ENCODE measurements around the gene MCF2L2.

Gene MCF2L2

DNA sequence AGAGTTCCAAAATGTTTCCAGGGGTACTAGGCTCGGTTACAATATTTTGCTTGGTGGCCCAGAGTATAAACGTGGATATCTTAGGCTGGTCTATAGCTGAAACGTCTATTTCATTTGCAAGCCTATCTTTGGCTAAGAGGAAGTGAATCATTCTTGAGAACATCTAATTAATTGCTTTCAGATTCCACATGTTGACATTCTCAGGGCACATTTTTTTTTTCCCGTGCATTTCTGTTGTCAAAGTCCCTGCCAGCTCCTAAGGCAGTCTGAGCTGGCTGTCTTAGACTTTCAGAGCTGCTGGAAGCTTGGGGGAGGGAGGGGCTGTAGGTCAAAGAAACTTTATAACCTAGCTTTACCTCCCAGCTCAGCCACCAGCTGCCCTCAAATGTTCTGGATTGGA, 242.7 kb downstream of the MCF2L2 start (continued):
- TF ChIP-seq, protein P1, sequence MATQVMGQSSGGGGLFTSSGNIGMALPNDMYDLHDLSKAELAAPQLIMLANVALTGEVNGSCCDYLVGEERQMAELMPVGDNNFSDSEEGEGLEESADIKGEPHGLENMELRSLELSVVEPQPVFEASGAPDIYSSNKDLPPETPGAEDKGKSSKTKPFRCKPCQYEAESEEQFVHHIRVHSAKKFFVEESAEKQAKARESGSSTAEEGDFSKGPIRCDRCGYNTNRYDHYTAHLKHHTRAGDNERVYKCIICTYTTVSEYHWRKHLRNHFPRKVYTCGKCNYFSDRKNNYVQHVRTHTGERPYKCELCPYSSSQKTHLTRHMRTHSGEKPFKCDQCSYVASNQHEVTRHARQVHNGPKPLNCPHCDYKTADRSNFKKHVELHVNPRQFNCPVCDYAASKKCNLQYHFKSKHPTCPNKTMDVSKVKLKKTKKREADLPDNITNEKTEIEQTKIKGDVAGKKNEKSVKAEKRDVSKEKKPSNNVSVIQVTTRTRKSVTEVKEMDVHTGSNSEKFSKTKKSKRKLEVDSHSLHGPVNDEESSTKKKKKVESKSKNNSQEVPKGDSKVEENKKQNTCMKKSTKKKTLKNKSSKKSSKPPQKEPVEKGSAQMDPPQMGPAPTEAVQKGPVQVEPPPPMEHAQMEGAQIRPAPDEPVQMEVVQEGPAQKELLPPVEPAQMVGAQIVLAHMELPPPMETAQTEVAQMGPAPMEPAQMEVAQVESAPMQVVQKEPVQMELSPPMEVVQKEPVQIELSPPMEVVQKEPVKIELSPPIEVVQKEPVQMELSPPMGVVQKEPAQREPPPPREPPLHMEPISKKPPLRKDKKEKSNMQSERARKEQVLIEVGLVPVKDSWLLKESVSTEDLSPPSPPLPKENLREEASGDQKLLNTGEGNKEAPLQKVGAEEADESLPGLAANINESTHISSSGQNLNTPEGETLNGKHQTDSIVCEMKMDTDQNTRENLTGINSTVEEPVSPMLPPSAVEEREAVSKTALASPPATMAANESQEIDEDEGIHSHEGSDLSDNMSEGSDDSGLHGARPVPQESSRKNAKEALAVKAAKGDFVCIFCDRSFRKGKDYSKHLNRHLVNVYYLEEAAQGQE (tag by site-specific recombination; IDR thresholded peaks at IDR 0.05): no peak
- no peak for TF ChIP-seq ZNF707 (tag by site-specific recombination; IDR thresholded peaks at IDR 0.05)
- TF ChIP-seq ZNF544 (tag by site-specific recombination; IDR thresholded peaks at IDR 0.05): no peak

DNA sequence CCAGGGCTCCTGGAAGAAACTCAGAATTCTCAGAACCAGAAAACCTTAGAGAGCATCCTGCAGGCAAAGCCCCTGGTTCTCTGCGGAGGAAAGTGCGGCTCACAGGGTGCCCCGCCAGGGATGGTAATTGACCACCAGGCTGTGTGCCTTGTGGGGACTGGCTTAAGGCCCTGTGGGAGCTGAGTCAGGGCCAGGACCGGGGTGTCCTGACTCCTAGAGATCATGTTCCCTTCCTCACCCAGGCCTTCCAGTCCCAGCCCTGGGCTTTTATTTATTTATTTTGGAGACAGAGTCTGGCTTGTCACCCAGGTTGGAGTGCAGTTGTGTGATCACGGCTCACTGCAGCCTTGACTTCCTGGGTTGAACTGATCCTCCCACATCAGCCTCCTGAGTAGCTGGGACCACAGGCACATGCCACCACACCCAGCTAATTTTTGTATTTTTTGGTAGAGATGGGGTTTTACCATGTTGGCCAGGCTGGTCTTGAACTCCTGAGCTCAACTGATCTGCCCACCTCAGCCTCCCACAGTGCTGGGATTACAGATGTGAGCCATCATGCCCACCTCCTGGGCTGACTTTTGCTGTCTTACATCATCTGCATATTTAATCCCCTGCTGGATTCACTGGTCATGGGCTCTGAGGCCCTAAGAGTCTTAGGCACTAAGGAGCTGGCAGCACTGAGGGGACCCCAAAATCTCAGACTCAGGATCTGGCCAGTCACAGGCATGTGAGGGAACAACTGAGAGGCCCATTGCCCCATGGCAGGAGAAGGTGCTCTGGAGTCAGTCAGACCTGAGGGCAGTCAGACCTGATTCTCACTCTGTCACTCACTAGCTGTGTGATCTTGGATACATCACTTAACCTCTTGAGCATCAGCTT, 245.4 kb downstream of the MCF2L2 start:
- Histone ChIP-seq H3K4me1 (ENCODE audit: control insufficient read depth, insufficient read depth, low read length) (no peaks in the 10 kb centered on the region), H3K27ac (ENCODE audit: extremely low read depth, low read depth, low read length) (no peak overlapping the region), H3K36me3 (ENCODE audit: control insufficient read depth in 2 of 2, insufficient read depth in 1 of 2, low read length in 2 of 2) (no peaks in the 10 kb centered on the region), H3K9me3 (ENCODE audit: control insufficient read depth, insufficient read depth, low read depth, low read length) (no peaks in the 10 kb centered on the region), H3K4me3 (ENCODE audit: low read depth, low read length) (no peak overlapping the region)
- 0 out of 2 replicates have a peak, but pooled peaks have one; percentile 27 for TF ChIP-seq ZBTB17 (tag by site-specific recombination; IDR thresholded peaks at IDR 0.05)
- TF ChIP-seq, protein P2, sequence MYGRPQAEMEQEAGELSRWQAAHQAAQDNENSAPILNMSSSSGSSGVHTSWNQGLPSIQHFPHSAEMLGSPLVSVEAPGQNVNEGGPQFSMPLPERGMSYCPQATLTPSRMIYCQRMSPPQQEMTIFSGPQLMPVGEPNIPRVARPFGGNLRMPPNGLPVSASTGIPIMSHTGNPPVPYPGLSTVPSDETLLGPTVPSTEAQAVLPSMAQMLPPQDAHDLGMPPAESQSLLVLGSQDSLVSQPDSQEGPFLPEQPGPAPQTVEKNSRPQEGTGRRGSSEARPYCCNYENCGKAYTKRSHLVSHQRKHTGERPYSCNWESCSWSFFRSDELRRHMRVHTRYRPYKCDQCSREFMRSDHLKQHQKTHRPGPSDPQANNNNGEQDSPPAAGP (tag by site-specific recombination; IDR thresholded peaks at IDR 0.05): no peak
- peak; percentile 28; the same call in 1 of the 2 replicates for TF ChIP-seq ZIC2 (tag by site-specific recombination; IDR thresholded peaks at IDR 0.05)
- peak; percentile 68 for TF ChIP-seq GLIS1 (tag by site-specific recombination; IDR thresholded peaks at IDR 0.05)
- TF ChIP-seq ZXDB (tag by site-specific recombination; IDR thresholded peaks at IDR 0.05): no peak
- no peak for TF ChIP-seq ZFP41 (tag by site-specific recombination; IDR thresholded peaks at IDR 0.05; ENCODE audit: borderline replicate concordance)
- TF ChIP-seq ZFHX2 (tag by site-specific recombination; conservative IDR thresholded peaks at IDR 0.05): peak; percentile 87
- no peak for TF ChIP-seq HOXA7 (CRISPR knock-in tag; IDR thresholded peaks at IDR 0.05; ENCODE audit: borderline replicate concordance)
- TF ChIP-seq ZNF416 (tag by site-specific recombination; IDR thresholded peaks at IDR 0.05): no peak
- no peak for TF ChIP-seq GLIS2 (tag by site-specific recombination; IDR thresholded peaks at IDR 0.05)
- no peak for TF ChIP-seq ZNF19 (tag by site-specific recombination; IDR thresholded peaks at IDR 0.05; ENCODE audit: low read depth)
- TF ChIP-seq EGR2 (tag by site-specific recombination; IDR thresholded peaks at IDR 0.05; ENCODE audit: low read depth): peak; percentile 56
- ChIA-PET CTCF (interaction anchor here (0.6 to 7.7 kb wide), 4 partner anchors 60 to 200 kb away, joined by 3 to 175 read pairs (median 4); no protein-coding TSS in a partner anchor), POLR2A (interaction anchor here (2.0 kb wide), 1 partner anchor 199 kb away, joined by 10 read pairs; no protein-coding TSS in a partner anchor)

DNA sequence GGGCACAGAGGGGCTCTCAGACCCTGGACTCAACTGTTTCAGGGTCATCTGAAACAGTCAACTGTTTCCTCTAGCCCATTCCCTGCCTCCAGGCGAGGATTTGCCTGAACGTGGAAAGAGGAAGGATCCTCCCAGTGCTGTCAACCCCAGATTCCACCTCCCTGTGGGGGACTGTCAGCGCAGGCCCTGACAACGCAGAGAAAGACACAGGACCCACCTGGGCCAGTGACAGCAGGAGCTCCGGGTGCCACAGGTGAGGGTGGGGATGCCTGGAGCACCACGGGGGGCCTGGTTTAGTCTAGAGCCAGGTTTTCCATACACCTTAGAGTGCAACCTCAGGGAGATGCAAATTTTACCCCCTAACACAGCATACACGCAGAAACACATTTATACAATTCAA, 246.3 kb downstream of the MCF2L2 start:
- Histone ChIP-seq H3K4me3 (ENCODE audit: low read depth, low read length) (no peak overlapping the region), H3K27ac (ENCODE audit: extremely low read depth, low read depth, low read length) (no peak overlapping the region), H3K4me1 (ENCODE audit: control insufficient read depth, insufficient read depth, low read length) (no peaks in the 10 kb centered on the region), H3K9me3 (ENCODE audit: control insufficient read depth, insufficient read depth, low read depth, low read length) (no peaks in the 10 kb centered on the region), H3K36me3 (ENCODE audit: control insufficient read depth in 2 of 2, insufficient read depth in 1 of 2, low read length in 2 of 2) (no peaks in the 10 kb centered on the region)
- ChIA-PET CTCF (interaction anchor here (7.7 kb wide), 1 partner anchor 201 kb away, joined by 175 read pairs; no protein-coding TSS in a partner anchor), POLR2A (no interaction called here)
- TF ChIP-seq ZEB2 (tag by site-specific recombination; IDR thresholded peaks at IDR 0.05) (no peak), OVOL3 (tag by site-specific recombination; IDR thresholded peaks at IDR 0.05) (no peak), OSR2 (tag by site-specific recombination; IDR thresholded peaks at IDR 0.05) (no peak), KLF16 (tag by site-specific recombination; IDR thresholded peaks at IDR 0.05) (no peak), ZSCAN16 (tag by site-specific recombination; IDR thresholded peaks at IDR 0.05) (no peak), ZNF747 (tag by site-specific recombination; IDR thresholded peaks at IDR 0.05) (no peak), ZNF214 (tag by site-specific recombination; IDR thresholded peaks at IDR 0.05; ENCODE audit: borderline replicate concordance) (no peak), ZNF175 (tag by site-specific recombination; IDR thresholded peaks at IDR 0.05) (no peak), KLF8 (tag by site-specific recombination; IDR thresholded peaks at IDR 0.05) (no peak), ZNF112 (tag by site-specific recombination; IDR thresholded peaks at IDR 0.05) (no peak), GLIS2 (tag by site-specific recombination; IDR thresholded peaks at IDR 0.05) (no peak), ZNF10 (tag by site-specific recombination; IDR thresholded peaks at IDR 0.05) (no peak)
- TF ChIP-seq, protein P3, sequence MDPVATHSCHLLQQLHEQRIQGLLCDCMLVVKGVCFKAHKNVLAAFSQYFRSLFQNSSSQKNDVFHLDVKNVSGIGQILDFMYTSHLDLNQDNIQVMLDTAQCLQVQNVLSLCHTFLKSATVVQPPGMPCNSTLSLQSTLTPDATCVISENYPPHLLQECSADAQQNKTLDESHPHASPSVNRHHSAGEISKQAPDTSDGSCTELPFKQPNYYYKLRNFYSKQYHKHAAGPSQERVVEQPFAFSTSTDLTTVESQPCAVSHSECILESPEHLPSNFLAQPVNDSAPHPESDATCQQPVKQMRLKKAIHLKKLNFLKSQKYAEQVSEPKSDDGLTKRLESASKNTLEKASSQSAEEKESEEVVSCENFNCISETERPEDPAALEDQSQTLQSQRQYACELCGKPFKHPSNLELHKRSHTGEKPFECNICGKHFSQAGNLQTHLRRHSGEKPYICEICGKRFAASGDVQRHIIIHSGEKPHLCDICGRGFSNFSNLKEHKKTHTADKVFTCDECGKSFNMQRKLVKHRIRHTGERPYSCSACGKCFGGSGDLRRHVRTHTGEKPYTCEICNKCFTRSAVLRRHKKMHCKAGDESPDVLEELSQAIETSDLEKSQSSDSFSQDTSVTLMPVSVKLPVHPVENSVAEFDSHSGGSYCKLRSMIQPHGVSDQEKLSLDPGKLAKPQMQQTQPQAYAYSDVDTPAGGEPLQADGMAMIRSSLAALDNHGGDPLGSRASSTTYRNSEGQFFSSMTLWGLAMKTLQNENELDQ (tag by site-specific recombination; IDR thresholded peaks at IDR 0.05; ENCODE audit: low read depth): no peak
